Daoy (cell line): Measurements from ENCODE around the gene ARL17B. TPM values are rescaled to one million over a fixed set of nuclear protein-coding genes. Genes with fewer than 3 reads are reported as not detected.
A peak's percentile ranks its signal among the peaks of the same experiment; 100 is the strongest.
"Not testable (repeated sequence)": the region's sequence is repeated elsewhere in the genome, so short reads cannot be mapped to it uniquely, and the experiment has no call there.

Experiments
- DNase-seq: peaks from one replicate; pipeline ENCODE4 v3.0.0-alpha.2; 2015; ENCODE audit warnings: low read depth
- total RNA-seq: library from RNA; depleted of rRNA; stranded (reverse); fragments of >200 nt; shearing (Covaris generic); gene quantifications from 2 replicates; pipeline ENCODE4 v1.2.3, GENCODE V29; 2014

Gene ARL17B
- total RNA-seq, 1 experiment from 2014 or later: 24.5 TPM

DNA sequence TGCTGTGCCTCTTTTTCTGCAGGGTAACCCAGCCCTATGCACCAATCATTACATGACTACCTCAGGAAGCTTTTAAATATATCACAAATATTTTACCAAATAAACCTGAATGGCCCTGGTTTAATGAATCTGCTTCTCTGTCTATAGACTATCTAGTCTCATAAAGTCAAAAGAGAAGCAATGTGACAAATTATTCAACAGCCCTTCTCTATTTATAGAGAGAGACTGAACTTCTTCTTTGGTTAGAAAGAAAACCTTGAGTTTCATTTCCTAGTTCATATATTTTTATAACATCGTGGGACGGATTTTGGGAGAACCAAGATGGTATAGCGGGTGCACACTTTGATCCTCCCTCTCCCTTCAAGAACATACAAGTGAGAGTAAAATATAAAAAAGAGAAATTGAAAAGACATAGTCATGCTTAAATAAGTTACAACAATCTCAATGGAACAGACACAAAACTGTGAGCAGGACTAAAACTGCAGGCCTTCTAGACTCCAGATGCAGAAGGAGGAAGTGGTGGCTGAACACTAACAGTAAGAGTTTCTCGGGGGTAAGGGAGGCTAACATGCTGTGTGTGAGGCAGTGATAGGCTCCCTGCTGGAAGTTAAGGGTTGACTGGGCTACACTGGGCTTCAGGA lies 70.5 kb downstream of the ARL17B start:
- DNase-seq: not testable (repeated sequence)

DNA sequence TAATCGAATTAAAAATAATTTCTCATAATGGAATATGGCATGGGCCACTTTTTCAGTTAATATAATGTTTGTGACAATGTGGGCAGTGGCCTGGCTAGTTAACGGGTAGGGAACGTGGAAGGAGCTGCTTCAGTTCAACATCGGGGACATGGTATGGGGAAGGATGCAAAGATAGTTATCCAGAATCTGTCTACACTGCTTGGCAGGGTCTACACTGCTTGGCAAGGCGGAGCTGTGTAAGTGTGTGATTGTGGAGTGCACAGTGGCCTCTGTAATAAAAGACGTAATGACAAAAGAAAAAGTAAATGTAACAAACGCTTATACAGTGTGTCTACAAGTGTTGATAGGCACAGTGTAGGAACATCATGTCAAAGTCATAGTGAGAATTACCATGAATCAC lies 74.0 kb downstream of the ARL17B start:
- DNase-seq: not testable (repeated sequence)

DNA sequence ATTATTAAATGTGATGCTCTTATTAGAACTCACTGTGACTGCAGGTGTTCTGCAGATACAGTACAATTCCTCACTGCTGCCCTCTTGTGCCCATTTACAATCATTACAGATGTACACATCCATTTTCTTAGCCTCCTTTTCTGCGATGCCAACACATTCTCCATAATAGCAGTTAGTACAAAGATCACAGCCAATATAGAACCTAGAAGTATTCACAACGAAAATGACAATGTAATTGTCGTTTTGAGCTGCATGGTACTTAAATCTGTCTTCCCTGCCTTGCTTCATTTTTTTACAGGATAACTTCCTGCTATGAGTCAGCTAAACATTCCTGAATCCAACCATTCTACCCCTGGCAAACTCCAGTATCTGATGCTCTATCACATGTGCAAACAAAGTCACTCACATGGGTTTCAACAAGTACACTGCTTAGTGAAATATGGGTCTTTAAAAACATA lies 74.8 kb downstream of the ARL17B start:
- peak; percentile 73 for DNase-seq

DNA sequence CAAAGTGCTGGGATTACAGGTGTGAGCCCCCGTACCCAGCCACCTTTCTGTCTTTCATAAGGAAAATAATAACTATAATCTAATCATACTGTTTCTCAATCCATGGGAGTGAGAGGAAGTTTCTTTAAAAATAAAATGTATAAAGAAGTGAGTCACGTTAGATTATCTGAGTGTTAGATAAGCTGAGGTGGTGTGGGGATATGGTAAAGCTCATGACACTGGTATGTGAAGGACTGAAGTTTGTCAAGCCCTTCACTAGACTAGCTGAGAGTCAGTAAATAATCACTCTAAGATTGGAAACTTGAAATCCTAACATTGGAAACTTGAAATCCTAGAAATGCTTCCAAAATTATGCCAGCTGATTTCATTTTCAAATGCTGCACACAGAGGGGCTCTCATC lies 76.1 kb downstream of the ARL17B start:
- not testable (repeated sequence) for DNase-seq

DNA sequence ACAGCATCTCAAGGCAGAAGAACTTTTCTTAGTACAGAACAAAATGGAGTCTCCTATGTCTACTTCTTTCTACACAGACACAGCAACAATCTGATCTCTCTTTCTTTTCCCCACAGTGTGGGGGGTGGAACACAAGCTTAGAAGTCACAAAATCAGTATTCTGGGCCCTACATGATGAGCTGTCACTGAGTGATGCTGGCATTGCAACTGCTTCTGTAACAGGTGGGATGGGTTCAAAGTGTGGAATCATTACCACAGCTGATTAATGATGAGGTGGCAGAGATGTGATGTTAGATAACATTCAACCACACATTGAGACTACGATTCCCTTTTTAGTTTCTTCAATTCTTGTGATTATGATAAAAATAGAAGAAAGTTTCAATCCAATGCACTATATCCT lies 77.1 kb downstream of the ARL17B start:
- peak; percentile 40 for DNase-seq

DNA sequence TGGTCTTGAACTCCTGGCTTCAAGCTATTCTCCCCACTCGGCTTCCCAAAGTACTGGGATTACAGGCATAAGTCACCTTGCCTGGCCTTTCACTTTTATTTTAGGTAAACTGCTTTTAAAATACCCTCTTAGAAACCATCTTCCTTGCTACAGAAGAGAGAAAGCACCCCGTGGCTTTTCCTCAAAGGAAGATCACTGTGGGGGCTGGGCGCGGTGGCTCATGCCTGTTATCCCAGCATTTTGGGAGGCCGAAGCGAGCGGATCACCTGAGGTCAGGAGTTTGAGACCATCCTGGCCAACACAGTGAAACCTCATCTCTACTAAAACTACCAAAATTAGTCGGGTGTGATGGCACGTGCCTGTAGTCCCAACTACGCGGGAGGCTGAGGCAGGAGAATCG lies 78.9 kb downstream of the ARL17B start:
- DNase-seq: not testable (repeated sequence)

DNA sequence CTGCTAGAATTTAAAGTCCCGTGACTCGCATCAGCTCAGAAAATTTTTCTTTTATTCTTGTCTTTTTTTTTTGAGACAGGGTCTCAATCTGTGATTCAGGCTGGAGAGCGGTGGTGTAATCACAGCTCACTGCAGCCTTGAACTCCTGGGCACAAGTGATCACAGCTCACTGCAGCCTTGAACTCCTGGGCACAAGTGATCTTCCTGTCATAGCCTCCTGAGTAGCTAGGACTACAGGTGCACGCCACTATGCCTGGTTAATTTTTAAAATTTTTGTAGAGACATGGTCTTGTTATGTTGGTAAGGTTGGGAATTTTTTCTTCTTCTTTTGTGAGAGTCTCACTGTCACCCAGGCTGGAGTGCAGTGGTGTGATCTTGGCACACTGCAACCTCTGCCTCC lies 80.2 kb downstream of the ARL17B start:
- not testable (repeated sequence) for DNase-seq

DNA sequence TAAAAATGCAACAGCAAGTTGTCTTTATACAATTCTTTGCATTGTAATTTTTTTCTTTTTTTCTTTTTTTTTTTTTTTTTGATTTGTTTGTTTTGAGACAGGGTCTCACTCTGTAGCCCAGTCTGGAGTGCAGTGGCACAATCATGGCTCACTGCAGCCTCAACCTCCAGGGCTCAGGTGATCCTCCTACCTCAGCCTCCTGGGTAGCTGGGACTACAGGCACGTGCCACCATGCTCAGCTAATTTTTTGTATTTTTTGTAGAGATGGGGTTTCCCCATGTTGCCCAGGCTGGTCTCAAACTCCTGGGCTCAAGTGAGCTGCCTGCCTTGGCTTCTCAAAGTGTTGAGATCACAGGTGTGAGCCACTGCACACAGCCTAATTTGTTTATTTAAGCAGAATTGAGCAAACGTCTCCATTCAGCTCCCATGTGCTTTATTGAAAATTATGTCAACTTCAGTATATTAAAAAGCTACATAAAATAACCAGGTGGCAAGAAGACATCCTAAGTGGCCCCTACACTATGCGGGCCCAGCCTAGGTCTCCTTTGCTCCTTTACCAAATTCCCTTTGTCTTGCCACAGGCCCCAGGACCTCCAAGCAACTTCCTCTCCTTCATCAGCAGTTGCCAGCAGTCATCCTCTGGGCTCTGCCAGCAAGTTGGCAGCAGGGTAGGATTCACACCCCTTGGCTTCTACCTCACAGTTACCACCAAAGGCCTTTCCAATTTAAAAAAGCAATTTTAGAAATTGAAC lies 84.7 kb downstream of the ARL17B start:
- DNase-seq: not testable (repeated sequence)

DNA sequence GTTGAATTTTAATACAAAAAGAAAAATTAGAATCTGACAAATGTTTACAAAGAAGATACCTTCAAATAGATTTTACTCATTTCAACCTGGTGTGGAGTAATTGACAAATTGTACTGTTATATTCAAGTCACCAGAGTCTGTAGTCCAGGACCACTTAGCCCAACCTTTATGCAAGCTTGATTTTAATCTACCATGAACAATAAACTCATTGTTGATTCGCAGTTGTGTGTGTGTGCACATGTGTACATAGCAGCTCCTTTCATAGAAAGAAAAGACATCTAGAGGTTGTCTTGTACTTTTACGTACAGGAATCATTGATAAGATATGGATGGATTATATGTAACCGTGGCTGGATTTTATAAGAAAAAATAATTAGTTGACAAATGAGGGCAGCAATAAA lies 87.3 kb downstream of the ARL17B start:
- no peak for DNase-seq

DNA sequence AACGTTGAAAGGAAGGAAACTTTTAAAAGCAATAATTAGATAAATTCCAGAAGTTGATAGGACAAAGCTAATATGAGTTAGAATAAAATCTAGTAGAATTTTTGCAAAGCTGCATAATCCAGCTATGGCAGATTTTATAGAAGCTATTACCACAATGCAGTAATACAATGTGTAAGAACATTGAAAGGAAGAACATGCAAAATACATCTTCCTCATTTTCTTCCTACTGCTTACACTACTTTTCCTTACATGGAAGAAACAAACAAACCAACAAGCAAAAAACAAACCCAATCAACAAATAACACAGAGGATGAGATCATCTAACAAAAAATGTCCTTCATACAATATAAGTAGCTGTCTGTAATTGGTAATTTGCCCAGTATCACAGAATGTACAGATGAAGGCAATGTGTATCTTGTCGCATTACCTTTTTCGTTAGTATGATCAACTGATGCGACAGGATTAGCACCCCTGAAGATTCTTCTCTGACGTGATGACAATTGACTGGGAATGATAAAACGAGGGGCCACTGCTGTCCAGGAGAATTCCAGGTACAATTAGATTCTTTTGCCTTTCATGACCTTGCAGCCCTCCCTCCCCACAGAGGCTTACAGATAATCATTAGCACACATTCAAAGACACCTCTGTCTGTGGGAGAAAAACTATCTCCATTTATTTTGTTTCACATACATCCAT lies 87.9 kb downstream of the ARL17B start:
- DNase-seq: no peak

DNA sequence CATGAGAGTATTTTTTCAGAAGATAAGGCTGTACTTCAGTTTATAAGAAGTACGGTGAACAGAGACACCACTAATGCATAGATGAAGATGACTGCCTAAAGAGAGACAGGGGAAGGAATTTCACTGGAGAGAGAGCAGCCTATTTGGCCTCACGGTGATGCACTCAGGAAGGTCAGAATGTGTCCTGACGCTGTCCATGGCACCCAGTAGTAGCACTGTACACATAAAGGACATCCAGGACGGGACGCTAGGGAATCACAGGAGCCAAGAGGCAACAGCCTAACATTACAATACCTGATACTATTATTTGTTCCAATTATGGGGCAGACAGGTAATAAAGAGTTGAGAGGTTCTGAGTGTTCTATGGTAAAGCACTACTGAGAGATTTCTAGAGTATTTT lies 91.5 kb downstream of the ARL17B start:
- DNase-seq: no peak

DNA sequence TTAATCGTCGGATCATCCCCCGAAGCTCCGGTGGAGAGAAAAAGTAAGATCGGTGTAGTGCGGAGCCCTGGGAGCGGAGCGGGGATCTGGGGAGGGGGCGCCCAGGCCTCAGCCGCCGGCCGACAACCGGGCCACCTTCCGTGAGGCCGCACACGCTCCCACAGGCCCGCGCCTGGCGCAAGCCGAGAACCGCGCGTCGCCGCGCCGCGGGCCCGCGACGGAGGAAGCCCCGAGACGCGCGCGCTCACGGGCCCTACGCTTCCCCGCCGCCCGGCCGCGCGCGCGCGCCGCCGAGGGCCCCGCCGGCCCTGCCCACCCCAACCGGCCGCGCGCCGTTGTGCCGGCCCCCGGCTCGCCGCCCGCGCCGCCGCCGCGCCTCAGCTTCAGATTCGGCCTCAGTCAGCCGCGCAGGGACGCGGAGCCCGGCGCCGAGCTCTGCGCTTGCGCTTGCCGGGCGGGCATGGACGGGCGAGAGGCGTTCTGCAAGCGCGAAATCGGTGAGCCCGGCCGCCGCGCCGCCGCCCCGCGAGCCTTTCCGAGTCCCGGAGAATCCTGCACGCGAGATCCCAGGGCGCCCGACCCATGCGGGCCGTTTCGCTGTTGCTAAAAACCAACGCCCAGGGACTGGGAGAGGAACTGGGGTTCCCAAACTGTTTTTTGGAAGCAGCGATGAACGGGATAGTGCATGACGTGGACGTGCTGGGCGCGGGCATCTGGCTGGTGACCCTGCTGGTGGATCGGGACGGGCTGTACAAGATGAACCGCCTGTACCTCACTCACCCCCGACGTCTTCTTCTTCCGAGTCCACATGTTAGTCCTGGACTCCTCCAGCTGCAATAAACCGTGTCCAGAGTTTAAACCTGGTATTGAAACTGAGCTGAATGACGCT lies 94.7 kb downstream of the ARL17B start:
- peak; percentile 95 for DNase-seq

DNA sequence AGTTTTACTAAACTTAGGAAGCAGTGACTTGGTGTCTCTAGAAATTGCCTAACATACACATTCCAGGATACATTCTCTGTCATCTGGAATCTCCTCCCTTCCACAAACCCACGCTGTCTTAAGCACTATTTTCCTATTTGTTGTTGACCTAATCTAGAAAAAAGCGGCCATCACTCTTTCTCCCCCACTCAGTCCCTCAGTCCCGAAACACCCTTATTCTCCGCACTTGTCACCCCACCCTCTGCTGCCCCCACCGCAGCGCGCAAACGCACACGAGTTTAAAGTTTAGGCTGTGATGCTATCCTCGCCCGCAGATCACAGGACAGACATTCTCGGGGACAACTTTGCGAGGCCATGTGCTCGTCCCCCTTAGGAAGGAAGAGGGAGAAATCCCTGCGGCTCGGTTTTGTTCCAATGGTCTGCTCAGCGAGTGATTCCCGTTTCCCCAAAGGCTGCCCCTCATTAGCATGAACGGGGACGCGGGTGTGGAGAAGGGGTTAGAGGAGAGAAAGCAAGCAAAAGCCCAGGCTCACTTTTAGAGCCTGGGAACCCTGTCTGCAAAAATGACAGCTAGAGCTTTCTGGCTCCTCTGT lies 95.4 kb downstream of the ARL17B start:
- not testable (repeated sequence) for DNase-seq

DNA sequence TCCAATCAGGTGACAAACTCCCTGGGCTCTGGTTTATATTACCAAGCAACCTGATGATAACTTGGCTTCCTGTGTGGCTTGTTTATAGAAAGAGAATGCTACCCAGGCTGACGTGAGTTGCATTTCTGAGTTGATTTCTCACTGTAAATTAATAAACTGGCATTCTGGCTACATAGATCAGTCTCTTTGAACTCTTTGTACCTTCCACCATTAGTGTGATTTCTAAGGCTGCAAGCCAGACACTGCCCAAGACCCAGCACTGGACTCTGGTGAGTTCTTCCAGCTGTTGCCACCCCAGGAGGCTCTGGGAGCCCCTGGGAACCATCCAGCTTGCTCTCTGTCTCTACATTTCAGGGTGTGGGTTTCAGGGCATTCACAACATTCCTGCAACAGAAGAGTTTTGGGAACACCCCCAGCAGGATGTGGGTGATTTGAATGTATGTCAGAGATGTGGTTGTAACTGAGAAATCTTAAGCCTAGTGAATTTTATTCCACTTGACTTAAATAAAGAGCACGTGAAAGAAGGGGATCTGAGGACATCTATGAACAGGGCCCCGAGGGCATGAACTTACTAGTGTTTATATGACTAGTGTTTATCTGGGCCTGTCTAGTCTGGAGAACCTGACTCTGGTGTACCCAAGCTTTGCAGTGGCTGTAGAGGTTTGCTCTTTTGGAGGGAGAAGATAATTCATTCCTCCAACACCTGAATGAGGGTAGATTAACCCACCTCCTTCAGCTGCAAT lies 96.9 kb downstream of the ARL17B start:
- DNase-seq: peak; percentile 77

DNA sequence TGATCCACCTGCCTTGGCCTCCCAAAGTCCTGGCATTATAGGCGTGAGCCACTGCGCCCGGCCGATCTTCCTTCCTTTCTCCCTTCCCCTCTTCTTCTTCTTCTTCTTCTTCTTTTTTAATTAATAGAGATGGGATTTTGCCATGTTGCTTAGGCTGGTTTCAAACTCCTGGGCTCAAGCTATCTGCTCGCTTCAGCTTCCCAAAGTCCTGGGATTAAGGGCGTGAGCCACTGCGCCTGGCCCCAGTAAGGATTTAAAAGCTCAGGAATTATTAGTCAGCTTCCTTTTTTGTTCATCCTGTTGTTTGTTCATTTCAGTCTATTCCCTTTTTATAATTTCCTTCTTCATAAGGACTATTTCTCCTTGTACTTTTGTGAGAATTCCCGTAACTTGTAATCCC lies 99.3 kb downstream of the ARL17B start:
- DNase-seq: no peak

DNA sequence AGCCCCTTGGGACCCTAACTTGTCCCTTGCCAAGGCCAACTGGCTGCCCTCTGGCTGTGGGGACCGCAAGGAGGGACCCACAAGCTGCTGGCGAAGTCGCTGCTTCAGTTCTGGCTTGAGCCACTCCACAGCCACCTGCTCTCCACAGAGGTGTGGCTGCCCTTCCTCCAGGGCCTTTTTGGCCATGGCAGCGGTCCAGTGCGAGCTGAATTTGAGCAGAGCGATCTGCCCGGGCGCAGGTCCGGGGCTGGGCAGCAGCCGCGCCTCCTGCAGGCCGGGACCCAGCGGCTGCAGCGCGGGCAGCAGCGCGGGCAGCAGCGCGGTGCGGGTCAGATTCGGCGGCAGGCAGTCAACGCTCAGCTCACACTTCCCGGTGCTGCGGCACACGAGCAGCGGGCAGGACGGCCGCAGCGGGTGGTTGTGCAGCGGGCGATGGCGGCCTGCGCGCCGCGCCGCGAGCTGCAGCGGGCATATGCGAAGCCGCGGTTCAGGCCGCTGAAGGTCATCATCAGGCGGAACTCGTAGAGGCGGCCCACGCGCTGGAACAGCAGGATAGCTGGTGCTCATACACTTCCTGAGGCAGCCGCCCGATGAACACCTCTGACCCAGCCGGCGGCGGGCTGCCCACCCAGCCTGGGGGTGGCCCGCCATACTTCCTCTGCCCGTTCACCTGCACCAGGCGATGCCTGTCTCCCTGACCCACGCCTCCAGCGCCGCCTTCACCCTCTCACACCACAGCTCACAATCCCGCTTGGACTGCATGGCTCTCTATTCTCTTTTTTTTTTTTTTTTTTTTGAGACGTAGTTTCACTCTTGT lies 101.5 kb downstream of the ARL17B start:
- DNase-seq: not testable (repeated sequence)

DNA sequence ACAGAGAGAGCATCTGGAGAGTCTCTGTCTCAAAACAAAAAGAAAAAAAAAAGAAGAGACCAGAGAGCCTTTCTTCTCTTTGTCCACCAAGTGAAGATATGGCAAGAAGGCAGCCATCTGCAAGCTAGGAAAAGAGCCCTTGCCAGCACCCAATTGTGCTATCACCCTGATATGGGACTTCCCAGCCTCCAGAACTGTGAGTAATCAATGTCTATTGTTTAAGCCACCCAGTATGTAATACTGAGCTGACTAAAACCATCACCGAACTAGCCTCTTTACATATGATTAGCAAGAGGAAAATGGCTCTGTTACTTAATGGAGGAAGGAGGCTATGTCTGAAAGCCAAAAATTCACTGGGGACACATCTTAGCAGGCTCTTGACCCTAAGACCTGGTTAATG lies 105.2 kb downstream of the ARL17B start:
- not testable (repeated sequence) for DNase-seq

DNA sequence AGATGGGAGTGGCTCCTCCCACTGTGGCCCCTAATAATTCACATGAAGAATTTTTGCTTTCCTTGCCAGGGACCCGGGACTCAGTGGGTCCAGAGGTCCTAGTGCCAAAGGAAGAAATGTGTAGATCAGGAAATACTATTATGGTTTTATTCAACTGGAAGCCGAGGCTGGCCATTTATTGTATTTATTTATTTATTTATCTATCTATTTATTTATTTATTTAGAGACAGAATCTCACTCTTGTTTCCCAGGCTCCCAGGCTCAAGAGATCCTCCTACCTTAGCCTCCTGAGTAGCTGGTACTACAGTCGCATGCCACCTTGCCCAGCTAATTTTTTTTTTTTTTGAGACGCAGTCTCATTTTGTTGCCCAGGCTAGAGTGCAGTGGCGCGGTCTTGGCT lies 107.4 kb downstream of the ARL17B start:
- not testable (repeated sequence) for DNase-seq

DNA sequence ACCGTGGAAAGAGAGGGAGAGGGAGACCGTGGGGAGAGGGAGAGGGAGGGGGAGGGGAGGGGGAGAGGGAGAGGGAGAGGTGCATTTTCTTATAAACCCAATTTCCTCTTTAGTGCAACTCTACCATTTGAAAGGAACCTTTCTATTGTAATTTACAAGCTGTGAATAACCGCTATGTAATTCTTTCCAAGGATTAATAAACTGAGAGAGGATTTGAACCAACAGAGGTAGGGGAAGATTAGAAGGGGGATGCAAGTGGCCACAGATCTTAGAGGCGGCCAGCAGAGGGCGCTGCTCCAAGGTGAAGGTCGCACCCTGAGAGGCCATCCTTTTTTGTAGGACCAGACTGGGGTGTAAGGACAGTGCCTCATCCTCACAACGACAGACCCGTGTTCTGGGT lies 107.8 kb downstream of the ARL17B start:
- peak; percentile 69 for DNase-seq

DNA sequence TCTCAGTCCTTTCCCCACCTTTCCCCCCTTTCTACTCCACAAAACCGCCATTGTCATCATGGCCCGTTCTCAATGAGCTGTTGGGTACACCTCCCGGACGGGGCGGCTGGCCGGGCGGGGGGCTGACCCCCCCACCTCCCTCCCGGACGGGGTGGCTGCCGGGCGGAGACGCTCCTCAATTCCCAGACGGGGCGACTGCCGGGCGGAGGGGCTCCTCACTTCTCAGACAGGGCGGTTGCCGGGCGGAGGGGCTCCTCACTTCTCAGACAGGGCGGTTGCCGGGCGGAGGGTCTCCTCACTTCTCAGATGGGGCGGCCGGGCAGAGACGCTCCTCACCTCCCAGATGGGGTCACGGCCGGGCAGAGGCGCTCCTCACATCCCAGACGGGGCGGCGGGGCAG lies 108.8 kb downstream of the ARL17B start:
- not testable (repeated sequence) for DNase-seq
